Heart right ventricle (tissue), 16 donors: ENCODE results near the gene DNM3. TPM values are rescaled to one million over a fixed set of nuclear protein-coding genes. Genes with fewer than 3 reads are reported as not detected.
A peak's percentile ranks its signal among the peaks of the same experiment; 100 is the strongest.

Experiments used
- ATAC-seq, 8 donors: fragments of 200-7000 bp; cut with Tn5 transposase; one replicate each; pipeline ENCODE4 v1.9.1; 2020; ENCODE audit warnings: mild to moderate bottlenecking in 8 of 8, moderate library complexity in 8 of 8, moderate number of reproducible peaks in 1 of 8
- DNase-seq, 2 donors: peaks; one replicate each; pipeline ENCODE4 v3.0.0-alpha.2; 2020
- H3K27ac ChIP-seq, 10 donors: fragments of 200-600 bp; sonication (generic) in 2 of 10; one replicate each; pipeline versions ENCODE4 v1.5.0 to v1.8.0; 2020 to 2022; ENCODE audit warnings: mild to moderate bottlenecking in 3 of 10
- H3K27me3 ChIP-seq, 7 donors: fragments of 200-600 bp; one replicate each; pipeline ENCODE4 v1.8.0; 2021 to 2022; ENCODE audit warnings: mild to moderate bottlenecking in 2 of 7
- H3K36me3 ChIP-seq, 9 donors: fragments of 200-600 bp; sonication (generic) in 1 of 9; one replicate each; pipeline versions ENCODE4 v1.5.0 to v1.8.0; 2020 to 2022; ENCODE audit warnings: mild to moderate bottlenecking in 2 of 9
- H3K4me1 ChIP-seq, 9 donors: fragments of 200-600 bp; sonication (generic) in 1 of 9; one replicate each; pipeline versions ENCODE4 v1.5.0 to v1.8.0; 2020 to 2022; ENCODE audit warnings: mild to moderate bottlenecking in 4 of 9
- H3K4me3 ChIP-seq, 10 donors: fragments of 200-600 bp; sonication (generic) in 2 of 10; one replicate each; pipeline versions ENCODE4 v1.5.0 to v1.8.0; 2020 to 2022; ENCODE audit warnings: mild to moderate bottlenecking in 7 of 10, moderate library complexity in 2 of 10
- H3K9me3 ChIP-seq, 11 donors: fragments of 200-600 bp in 10 of 11; sonication (generic) in 2 of 11; one replicate each; pipeline versions ENCODE4 v1.5.0 to v1.8.0; 2013 to 2022; ENCODE audit warnings: mild to moderate bottlenecking in 2 of 11, control low read depth in 1 of 11, moderate library complexity in 1 of 11
- WGBS, 2 donors: extraction: QIAGEN DNeasy Blood & Tissue Kit; methylation state at CpG; one replicate each; pipeline ENCODE4 v1.1.7; 2013; ENCODE audit warnings: inconsistent platforms in 1 of 2; 5-methylcytosine and 5-hydroxymethylcytosine counted together
- intact Hi-C, 10 donors: fragments of 100-400 bp; cut with DNase I; formaldehyde crosslinking; loops; one replicate each; pipeline versions ENCODE4 v1.11.1 to v1.14.2; 2022
- polyA plus RNA-seq, 2 donors: library from polyadenylated mRNA; stranded (reverse); fragments of 200-250 nt; gene quantifications; one replicate each; pipeline ENCODE4 v1.2.3, GENCODE V29; 2013
- total RNA-seq, 10 donors: library from RNA; stranded (reverse); fragmentation: NEBNext Ultra II Directional in 3 of 10; extraction: Animal tissue kit (Norgen Biotek cat#: 25700) in 3 of 10; gene quantifications; one replicate each; pipeline versions ENCODE4 v1.2.1 to v1.2.4, GENCODE V29; 2021 to 2023
- TF ChIP-seq, protein P1 (sequence below), 9 donors: fragments of 200-600 bp; sonication (generic) in 2 of 9; IDR thresholded peaks; one replicate each; pipeline versions ENCODE4 v1.5.0 to v1.8.0; 2021 to 2022; ENCODE audit warnings: antibody characterized with exemption in 9 of 9, mild to moderate bottlenecking in 5 of 9, moderate library complexity in 1 of 9
- donor health status: Arrhythmogenic right ventricular cardiomyopathy.
- donor health status: ischemic (EF 13 %, LVEDD 7.1; RV severe dilation, severe dysfunction).
- donor health status: healthy with polysubstance abuse.
- donor health status: DM: no; HTN: yes; CAD: no.
- donor health status: DM: no; HTN: no; CAD: no.
- donor health status: ischemic (EF 25% LVEDD 6.9; RV normal size, moderate dysfunction).
- donor health status: ischemic (EF 25% LVEDD 5.7; RV mildly dilated, moderate dysfunction).
- donor health status: healthy.
- donor health status: DM: yes; HTN: yes; CAD: no.
- donor health status: Ischemic cardiomyopathy.
- donor health status: ischemic (EF 35%, LVEDD 5.7; RV mildly dilated, moderate dysfunction).
- donor health status: nonischemic (EF 11% LVEDD 7.7; RV severe dilation, severe dysfunction).
- donor health status: DM: yes; HTN: yes; CAD: no.
- donor health status: PGD.
- donor health status: ischemic (EF 29% LVEDD 5.4; RV normal size, mild dysfunction).
- donor health status: nonischemic (EF 23%, LVEDD 6.1; RV moderate dilation, normal function).

DNM3 gene
- total and polyA plus RNA-seq, 12 donors: 0.77 to 2.8 (median 2.2) TPM

DNA sequence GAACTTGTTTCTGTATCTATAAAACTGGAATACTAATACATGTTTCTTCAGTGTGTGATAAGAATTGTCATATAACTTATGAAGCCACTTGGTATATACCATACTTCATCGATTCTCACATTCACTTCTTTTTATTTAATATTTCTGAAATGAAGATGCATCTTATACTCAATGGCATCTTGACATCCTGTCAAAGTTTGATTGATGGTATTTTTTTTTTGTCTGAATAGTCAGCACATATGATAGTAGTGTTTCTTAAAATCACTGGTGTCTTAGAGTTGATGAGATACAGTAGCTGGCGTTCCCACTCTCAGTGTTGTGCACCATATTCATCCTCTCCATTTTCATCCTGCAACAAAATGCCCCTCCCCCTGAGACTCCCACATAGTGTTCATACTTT lies 544.7 kb downstream of the DNM3 start:
- Histone ChIP-seq H3K4me1 (peaks cover 0 to 32% (median 13%) of the 10 kb centered on the region in 9 donors), H3K4me3 (no peak overlapping the region), H3K9me3 (no peaks in the 10 kb centered on the region), H3K27ac (no peak overlapping the region), H3K27me3 (no peaks in the 10 kb centered on the region), H3K36me3 (no peaks in the 10 kb centered on the region)
- TF ChIP-seq, protein P1, sequence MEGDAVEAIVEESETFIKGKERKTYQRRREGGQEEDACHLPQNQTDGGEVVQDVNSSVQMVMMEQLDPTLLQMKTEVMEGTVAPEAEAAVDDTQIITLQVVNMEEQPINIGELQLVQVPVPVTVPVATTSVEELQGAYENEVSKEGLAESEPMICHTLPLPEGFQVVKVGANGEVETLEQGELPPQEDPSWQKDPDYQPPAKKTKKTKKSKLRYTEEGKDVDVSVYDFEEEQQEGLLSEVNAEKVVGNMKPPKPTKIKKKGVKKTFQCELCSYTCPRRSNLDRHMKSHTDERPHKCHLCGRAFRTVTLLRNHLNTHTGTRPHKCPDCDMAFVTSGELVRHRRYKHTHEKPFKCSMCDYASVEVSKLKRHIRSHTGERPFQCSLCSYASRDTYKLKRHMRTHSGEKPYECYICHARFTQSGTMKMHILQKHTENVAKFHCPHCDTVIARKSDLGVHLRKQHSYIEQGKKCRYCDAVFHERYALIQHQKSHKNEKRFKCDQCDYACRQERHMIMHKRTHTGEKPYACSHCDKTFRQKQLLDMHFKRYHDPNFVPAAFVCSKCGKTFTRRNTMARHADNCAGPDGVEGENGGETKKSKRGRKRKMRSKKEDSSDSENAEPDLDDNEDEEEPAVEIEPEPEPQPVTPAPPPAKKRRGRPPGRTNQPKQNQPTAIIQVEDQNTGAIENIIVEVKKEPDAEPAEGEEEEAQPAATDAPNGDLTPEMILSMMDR (IDR thresholded peaks at IDR 0.05): no peak
- ATAC-seq: no peak
- intact Hi-C loops: no loop called here
- DNase-seq: no peak
- whole genome bisulfite sequencing, 2 donors: 97 to 99% methylated on average over 2 of the region's 2 CpGs

DNA sequence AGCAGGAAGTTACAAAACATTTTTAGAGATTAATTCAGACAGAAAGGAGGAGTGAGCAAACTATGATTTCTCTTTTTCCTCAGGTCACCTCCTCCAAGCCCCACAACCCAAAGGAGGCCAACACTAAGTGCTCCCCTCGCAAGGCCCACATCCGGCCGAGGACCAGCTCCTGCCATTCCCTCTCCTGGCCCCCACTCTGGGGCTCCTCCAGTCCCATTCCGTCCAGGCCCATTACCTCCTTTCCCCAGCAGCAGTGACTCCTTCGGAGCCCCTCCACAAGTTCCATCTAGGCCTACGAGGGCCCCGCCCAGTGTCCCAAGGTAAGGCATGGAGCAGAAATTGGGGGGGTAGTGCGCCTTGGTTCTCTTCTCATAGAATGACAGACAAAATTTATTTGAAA lies 547.2 kb downstream of the DNM3 start:
- 95 to 97% methylated on average over 8 of the region's 8 CpGs for WGBS, 2 donors
- Histone ChIP-seq H3K27ac (no peak overlapping the region), H3K27me3 (no peaks in the 10 kb centered on the region), H3K4me3 (no peak overlapping the region), H3K4me1 (peaks cover 0 to 43% (median 22%) of the 10 kb centered on the region in 9 donors), H3K36me3 (no peaks in the 10 kb centered on the region), H3K9me3 (no peaks in the 10 kb centered on the region)
- ATAC-seq (no peak), DNase-seq (no peak)
- TF ChIP-seq, protein P1 (IDR thresholded peaks at IDR 0.05): no peak
- intact Hi-C loops: no loop called here

DNA sequence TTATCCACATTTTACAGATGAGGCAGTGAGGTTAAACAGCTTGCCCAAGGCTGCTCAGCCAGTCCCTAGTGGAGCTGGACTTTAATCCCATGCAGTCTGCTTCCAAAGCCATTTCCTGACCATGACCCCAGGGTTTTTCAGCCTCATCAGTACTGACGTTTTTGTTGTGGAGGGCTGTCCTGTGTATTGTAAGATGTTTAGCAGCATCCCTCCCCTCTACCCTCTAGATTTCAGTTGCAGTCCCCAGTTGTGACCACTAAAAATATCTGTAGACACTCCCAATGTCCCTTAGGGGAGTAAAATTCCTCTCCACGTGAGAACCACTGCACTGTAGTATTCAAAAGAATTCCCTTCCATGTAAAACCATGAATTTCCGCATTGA lies 549.0 kb downstream of the DNM3 start:
- H3K36me3 ChIP-seq: no peaks in the 10 kb centered on the region
- WGBS, 2 donors: 27 to 62% methylated on average over 3 of the region's 3 CpGs
- ATAC-seq (peak in 7 of 8 donors; percentile 56 to 75 (median 59)), DNase-seq (peak in 1 of 2 donors; percentile 29)
- intact Hi-C loops: loop anchor here in 4 of 10 donors (10.0 kb wide), 3 partner anchors 45 to 245 kb away; no protein-coding TSS in a partner anchor
- TF ChIP-seq, protein P1 (IDR thresholded peaks at IDR 0.05): no peak
- no peaks in the 10 kb centered on the region for H3K9me3 ChIP-seq
- H3K4me3 ChIP-seq: no peak overlapping the region
- peak overlapping the region in 8 of 10 donors; percentile 10 to 79 (median 45) for H3K27ac ChIP-seq
- H3K4me1 ChIP-seq: peaks cover 4 to 55% (median 32%) of the 10 kb centered on the region in 9 donors
- H3K27me3 ChIP-seq: no peaks in the 10 kb centered on the region

DNA sequence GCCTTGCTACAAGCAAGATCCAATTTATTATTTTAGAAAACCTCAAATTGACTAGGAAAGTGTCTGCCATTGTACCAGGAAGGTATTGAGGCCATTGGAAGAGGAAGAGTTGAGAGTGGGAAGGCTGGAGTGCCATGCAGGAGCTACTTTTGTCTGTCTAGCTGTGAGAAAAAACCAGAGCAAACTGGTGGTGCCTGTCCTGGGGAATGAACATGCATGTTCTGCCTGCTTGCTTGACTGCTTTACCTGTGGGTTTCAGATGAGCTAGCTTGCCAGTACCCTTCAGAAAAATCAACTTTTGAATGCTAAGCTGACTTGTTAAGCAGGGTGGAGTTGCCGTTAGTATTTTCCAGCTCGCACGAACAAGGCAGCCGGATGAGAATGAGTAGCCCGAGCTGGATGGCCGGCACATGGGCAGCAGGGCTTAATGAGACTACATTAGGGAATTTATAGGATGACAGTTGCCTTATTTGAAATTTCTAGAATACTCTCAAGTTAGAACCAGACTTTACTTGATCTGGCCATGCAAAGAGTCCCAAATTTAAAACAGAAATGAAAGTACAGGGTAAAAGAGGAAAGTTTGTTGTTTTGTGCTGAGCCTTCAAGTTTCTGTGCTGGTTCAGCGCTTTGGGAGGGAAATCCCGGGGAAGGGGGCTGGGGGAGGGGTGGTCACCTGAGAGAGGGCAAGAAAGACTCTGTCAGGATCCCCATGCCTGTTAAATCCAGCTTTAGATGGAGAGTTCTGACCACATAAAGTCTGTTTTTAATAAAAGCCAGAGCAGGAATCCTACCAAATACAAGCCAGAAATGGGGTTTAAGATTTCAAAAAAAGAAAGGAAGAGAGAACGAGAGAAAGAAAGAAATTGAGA lies 549.6 kb downstream of the DNM3 start:
- peaks cover 4 to 55% (median 32%) of the 10 kb centered on the region in 9 donors for H3K4me1 ChIP-seq
- H3K36me3 ChIP-seq: no peaks in the 10 kb centered on the region
- intact Hi-C loops: loop anchor here in 4 of 10 donors (10.0 kb wide), 3 partner anchors 46 to 246 kb away; no protein-coding TSS in a partner anchor
- ATAC-seq (peak in 5 of 8 donors; percentile 12 to 31 (median 19)), DNase-seq (peak in 1 of 2 donors; percentile 26)
- H3K27ac ChIP-seq: peak overlapping the region in 8 of 10 donors; percentile 10 to 79 (median 45)
- TF ChIP-seq, protein P1 (IDR thresholded peaks at IDR 0.05): no peak
- H3K4me3 ChIP-seq: no peak overlapping the region
- H3K27me3 ChIP-seq: no peaks in the 10 kb centered on the region
- WGBS, 2 donors: 64 to 74% methylated on average over 9 of the region's 9 CpGs
- no peaks in the 10 kb centered on the region for H3K9me3 ChIP-seq
